ENCODE measurements around the gene PLBD2.

DNA sequence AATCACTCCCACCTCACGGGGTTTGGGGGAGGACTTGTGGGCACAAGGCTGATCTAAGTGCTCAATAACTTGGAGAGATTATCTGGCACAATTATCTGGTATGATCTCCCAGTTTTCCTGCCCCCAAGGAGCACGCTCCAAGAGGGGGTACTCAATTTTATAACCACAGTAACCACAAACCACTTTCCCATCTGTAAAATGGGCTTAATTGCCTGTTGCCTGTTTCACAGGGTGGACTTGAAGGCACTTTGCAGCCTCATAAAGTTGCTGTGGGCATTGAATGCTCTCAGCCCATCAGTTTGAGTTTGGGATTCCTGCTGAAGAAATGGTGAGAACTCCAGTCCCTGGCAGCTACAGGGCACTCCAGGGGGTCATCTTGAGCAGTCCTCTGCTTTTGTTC lies 27.9 kb upstream of the PLBD2 start:
- TF ChIP-seq, protein P1, sequence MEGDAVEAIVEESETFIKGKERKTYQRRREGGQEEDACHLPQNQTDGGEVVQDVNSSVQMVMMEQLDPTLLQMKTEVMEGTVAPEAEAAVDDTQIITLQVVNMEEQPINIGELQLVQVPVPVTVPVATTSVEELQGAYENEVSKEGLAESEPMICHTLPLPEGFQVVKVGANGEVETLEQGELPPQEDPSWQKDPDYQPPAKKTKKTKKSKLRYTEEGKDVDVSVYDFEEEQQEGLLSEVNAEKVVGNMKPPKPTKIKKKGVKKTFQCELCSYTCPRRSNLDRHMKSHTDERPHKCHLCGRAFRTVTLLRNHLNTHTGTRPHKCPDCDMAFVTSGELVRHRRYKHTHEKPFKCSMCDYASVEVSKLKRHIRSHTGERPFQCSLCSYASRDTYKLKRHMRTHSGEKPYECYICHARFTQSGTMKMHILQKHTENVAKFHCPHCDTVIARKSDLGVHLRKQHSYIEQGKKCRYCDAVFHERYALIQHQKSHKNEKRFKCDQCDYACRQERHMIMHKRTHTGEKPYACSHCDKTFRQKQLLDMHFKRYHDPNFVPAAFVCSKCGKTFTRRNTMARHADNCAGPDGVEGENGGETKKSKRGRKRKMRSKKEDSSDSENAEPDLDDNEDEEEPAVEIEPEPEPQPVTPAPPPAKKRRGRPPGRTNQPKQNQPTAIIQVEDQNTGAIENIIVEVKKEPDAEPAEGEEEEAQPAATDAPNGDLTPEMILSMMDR (IDR thresholded peaks at IDR 0.05), result no peak
- no peak for TF ChIP-seq EZH2phosphoT487 (IDR thresholded peaks at IDR 0.05)
- TF ChIP-seq EZH2 (IDR thresholded peaks at IDR 0.05), result no peak

All from neural progenitor cell (in vitro differentiated cells).